ENCODE results near the gene CHAC1. TPM values are rescaled to one million over a fixed set of nuclear protein-coding genes. Genes with fewer than 3 reads are reported as not detected.

Gene CHAC1
- total and polyA plus RNA-seq, 2 of the 13 experiments (the other 11 are each of a cell fraction or from before 2014, with no cell fraction given) = 0.44 TPM; not detected in 1

DNA sequence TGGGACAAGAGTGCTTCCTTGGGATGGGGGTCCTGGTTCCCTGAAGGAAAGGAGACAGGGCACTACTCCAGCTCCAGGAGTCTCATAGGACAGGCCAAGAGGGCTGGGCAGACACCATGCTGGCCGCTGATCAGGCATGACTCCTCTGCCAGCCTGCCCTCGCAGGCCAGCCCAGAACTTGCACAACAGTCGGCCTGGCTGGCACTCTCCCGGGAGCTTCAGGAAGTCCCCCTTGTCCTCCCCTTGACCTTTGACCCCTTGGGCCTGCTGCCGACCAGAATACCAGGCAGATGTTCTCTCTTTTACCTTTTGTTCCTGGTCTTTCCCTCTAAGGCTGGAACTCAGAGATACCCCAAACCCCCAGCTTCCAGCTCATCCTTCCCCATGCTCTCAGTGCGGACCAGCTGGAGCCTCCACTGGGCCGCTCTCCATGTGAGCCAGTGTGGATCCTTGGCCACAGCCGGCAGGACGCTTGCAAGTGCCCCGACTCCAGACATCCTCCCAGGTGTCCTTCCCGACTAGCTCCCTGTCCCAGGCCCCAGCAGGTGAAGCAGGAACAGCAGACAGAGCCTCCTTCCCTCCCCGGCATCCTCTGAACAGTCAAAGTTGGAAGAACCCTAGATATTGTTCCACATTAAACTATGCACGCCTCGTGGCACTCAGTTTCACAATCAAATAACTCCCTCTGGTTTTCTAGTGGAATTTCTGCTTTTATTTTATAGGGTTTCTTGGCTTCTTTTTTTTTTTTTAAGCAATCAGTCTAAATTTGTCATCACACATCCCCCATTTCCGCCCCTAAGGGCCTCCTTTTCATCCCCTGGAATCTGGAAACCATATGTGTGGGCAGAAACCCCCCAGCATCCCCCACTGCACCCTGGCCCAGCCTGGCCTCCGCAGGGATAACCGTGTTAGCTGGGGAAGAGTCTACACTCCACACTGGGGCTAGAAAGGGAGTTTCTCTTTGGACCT is 43.3 kb upstream of the CHAC1 start (continued):
- TF ChIP-seq, protein P1, sequence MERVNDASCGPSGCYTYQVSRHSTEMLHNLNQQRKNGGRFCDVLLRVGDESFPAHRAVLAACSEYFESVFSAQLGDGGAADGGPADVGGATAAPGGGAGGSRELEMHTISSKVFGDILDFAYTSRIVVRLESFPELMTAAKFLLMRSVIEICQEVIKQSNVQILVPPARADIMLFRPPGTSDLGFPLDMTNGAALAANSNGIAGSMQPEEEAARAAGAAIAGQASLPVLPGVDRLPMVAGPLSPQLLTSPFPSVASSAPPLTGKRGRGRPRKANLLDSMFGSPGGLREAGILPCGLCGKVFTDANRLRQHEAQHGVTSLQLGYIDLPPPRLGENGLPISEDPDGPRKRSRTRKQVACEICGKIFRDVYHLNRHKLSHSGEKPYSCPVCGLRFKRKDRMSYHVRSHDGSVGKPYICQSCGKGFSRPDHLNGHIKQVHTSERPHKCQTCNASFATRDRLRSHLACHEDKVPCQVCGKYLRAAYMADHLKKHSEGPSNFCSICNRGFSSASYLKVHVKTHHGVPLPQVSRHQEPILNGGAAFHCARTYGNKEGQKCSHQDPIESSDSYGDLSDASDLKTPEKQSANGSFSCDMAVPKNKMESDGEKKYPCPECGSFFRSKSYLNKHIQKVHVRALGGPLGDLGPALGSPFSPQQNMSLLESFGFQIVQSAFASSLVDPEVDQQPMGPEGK (CRISPR knock-in tag; IDR thresholded peaks at IDR 0.05) = 0 out of 2 replicates have a peak, but pooled peaks have one; percentile 40
- TF ChIP-seq IKZF4 (CRISPR knock-in tag; IDR thresholded peaks at IDR 0.05; ENCODE audit: borderline replicate concordance, low read depth, not compliant biosample characterization) = peak; percentile 30
- no peak for TF ChIP-seq ZSCAN29 (CRISPR knock-in tag; conservative IDR thresholded peaks at IDR 0.05)
- TF ChIP-seq FOXK1 (CRISPR knock-in tag; IDR thresholded peaks at IDR 0.05; ENCODE audit: borderline replicate concordance, low read depth) = no peak
- TF ChIP-seq LCORL (IDR thresholded peaks at IDR 0.05) = no peak
- TF ChIP-seq LCORL (CRISPR knock-in tag; IDR thresholded peaks at IDR 0.05) = peak; percentile 62
- no peak for TF ChIP-seq RFX1 (IDR thresholded peaks at IDR 0.05)
- no peak for TF ChIP-seq NRL (CRISPR knock-in tag; IDR thresholded peaks at IDR 0.05; ENCODE audit: borderline replicate concordance)
- TF ChIP-seq, protein P2, sequence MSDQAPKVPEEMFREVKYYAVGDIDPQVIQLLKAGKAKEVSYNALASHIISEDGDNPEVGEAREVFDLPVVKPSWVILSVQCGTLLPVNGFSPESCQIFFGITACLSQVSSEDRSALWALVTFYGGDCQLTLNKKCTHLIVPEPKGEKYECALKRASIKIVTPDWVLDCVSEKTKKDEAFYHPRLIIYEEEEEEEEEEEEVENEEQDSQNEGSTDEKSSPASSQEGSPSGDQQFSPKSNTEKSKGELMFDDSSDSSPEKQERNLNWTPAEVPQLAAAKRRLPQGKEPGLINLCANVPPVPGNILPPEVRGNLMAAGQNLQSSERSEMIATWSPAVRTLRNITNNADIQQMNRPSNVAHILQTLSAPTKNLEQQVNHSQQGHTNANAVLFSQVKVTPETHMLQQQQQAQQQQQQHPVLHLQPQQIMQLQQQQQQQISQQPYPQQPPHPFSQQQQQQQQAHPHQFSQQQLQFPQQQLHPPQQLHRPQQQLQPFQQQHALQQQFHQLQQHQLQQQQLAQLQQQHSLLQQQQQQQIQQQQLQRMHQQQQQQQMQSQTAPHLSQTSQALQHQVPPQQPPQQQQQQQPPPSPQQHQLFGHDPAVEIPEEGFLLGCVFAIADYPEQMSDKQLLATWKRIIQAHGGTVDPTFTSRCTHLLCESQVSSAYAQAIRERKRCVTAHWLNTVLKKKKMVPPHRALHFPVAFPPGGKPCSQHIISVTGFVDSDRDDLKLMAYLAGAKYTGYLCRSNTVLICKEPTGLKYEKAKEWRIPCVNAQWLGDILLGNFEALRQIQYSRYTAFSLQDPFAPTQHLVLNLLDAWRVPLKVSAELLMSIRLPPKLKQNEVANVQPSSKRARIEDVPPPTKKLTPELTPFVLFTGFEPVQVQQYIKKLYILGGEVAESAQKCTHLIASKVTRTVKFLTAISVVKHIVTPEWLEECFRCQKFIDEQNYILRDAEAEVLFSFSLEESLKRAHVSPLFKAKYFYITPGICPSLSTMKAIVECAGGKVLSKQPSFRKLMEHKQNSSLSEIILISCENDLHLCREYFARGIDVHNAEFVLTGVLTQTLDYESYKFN (CRISPR knock-in tag; conservative IDR thresholded peaks at IDR 0.05) = peak; percentile 47
- 0 out of 2 replicates have a peak, but pooled peaks have one; percentile 29 for TF ChIP-seq ZMYM2 (CRISPR knock-in tag; IDR thresholded peaks at IDR 0.05)
- no peak for TF ChIP-seq ASH2L (IDR thresholded peaks at IDR 0.05; ENCODE audit: insufficient read length, low read depth, low read length)
- TF ChIP-seq, protein P3, sequence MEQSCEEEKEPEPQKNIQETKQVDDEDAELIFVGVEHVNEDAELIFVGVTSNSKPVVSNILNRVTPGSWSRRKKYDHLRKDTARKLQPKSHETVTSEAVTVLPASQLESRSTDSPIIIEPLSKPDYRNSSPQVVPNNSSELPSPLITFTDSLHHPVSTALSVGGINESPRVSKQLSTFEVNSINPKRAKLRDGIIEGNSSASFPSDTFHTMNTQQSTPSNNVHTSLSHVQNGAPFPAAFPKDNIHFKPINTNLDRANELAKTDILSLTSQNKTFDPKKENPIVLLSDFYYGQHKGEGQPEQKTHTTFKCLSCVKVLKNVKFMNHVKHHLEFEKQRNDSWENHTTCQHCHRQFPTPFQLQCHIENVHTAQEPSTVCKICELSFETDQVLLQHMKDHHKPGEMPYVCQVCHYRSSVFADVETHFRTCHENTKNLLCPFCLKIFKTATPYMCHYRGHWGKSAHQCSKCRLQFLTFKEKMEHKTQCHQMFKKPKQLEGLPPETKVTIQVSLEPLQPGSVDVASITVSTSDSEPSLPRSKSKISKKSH (CRISPR knock-in tag; IDR thresholded peaks at IDR 0.05; ENCODE audit: borderline replicate concordance) = peak; percentile 35; the same call in 1 of the 2 replicates
- no peak for TF ChIP-seq MAFG (CRISPR knock-in tag; IDR thresholded peaks at IDR 0.05)
- TF ChIP-seq, protein P4, sequence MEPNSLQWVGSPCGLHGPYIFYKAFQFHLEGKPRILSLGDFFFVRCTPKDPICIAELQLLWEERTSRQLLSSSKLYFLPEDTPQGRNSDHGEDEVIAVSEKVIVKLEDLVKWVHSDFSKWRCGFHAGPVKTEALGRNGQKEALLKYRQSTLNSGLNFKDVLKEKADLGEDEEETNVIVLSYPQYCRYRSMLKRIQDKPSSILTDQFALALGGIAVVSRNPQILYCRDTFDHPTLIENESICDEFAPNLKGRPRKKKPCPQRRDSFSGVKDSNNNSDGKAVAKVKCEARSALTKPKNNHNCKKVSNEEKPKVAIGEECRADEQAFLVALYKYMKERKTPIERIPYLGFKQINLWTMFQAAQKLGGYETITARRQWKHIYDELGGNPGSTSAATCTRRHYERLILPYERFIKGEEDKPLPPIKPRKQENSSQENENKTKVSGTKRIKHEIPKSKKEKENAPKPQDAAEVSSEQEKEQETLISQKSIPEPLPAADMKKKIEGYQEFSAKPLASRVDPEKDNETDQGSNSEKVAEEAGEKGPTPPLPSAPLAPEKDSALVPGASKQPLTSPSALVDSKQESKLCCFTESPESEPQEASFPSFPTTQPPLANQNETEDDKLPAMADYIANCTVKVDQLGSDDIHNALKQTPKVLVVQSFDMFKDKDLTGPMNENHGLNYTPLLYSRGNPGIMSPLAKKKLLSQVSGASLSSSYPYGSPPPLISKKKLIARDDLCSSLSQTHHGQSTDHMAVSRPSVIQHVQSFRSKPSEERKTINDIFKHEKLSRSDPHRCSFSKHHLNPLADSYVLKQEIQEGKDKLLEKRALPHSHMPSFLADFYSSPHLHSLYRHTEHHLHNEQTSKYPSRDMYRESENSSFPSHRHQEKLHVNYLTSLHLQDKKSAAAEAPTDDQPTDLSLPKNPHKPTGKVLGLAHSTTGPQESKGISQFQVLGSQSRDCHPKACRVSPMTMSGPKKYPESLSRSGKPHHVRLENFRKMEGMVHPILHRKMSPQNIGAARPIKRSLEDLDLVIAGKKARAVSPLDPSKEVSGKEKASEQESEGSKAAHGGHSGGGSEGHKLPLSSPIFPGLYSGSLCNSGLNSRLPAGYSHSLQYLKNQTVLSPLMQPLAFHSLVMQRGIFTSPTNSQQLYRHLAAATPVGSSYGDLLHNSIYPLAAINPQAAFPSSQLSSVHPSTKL (CRISPR knock-in tag; IDR thresholded peaks at IDR 0.05) = peak; percentile 58
- no peak for TF ChIP-seq SMARCC2 (IDR thresholded peaks at IDR 0.05)
